Right lobe of liver (tissue), 6 donors: ENCODE data around the gene NOL8. TPM values are rescaled to one million over a fixed set of nuclear protein-coding genes. Genes with fewer than 3 reads are reported as not detected.
A peak's percentile ranks its signal among the peaks of the same experiment; 100 is the strongest.

ENCODE experiments used
- ATAC-seq, 4 donors: fragments of 200-7000 bp; cut with Tn5 transposase; one replicate each; pipeline ENCODE4 v1.9.1; 2020; ENCODE audit warnings: mild to moderate bottlenecking in 4 of 4, moderate library complexity in 4 of 4
- DNase-seq, 3 donors: peaks; one replicate each; pipeline ENCODE4 v3.0.0-alpha.2; 2020
- H3K27ac ChIP-seq, 3 donors: fragments of 200-600 bp; one replicate each; pipeline ENCODE4 v1.8.0; 2022
- H3K27me3 ChIP-seq, 2 donors: fragments of 200-600 bp; one replicate each; pipeline ENCODE4 v1.8.0; 2022
- H3K36me3 ChIP-seq, 4 donors: fragments of 200-600 bp; sonication (generic) in 1 of 4; one replicate each; pipeline versions ENCODE4 v1.5.1 to v1.8.0; 2017 to 2022; ENCODE audit warnings: control low read depth in 1 of 4
- H3K4me1 ChIP-seq, 4 donors: fragments of 200-600 bp; sonication (generic) in 1 of 4; one replicate each; pipeline versions ENCODE4 v1.5.1 to v1.8.0; 2017 to 2022; ENCODE audit warnings: control low read depth in 1 of 4
- H3K4me3 ChIP-seq, 3 donors: fragments of 200-600 bp; one replicate each; pipeline ENCODE4 v1.8.0; 2022
- H3K9me3 ChIP-seq, 4 donors: fragments of 200-600 bp; sonication (generic) in 1 of 4; one replicate each; pipeline versions ENCODE4 v1.5.1 to v1.8.0; 2017 to 2022; ENCODE audit warnings: control low read depth in 1 of 4
- POLR2A ChIP-seq: fragments of 450-650 bp; IDR thresholded peaks from one replicate; pipeline ENCODE4 v1.6.1; 2017; ENCODE audit warnings: antibody characterized with exemption, mild to moderate bottlenecking
- WGBS: methylation state at CpG from one replicate; pipeline ENCODE4 v1.1.6; 2018; ENCODE audit warnings: low coverage, low lambda C conversion rate; ENCODE audit not compliant: insufficient coverage; ENCODE audit errors: missing lambda C conversion rate; 5-methylcytosine and 5-hydroxymethylcytosine counted together
- intact Hi-C, 2 donors: fragments of 100-400 bp; cut with DNase I; formaldehyde crosslinking; loops; one replicate each; pipeline versions ENCODE4 v1.11.2 to v1.14.1; 2022
- total RNA-seq, 6 experiments: library from RNA; depleted of rRNA in 2 of 6; stranded (reverse); fragments of >200 nt in 2 of 6; fragmentation: NEBNext Ultra II Directional in 3 of 6; extraction: Animal tissue kit (Norgen Biotek cat#: 25700) in 3 of 6; gene quantifications; one replicate each; pipeline versions ENCODE4 v1.1.0 to v1.2.4, GENCODE V29; 2016 to 2023
- TF ChIP-seq, protein P1 (sequence below), 4 donors: fragments of 200-600 bp in 3 of 4; fragments of 450-650 bp in 1 of 4; IDR thresholded peaks; one replicate each; pipeline versions ENCODE4 v1.5.1 to v1.8.0; 2016 to 2022; ENCODE audit warnings: antibody characterized with exemption in 4 of 4, mild to moderate bottlenecking in 2 of 4
- donor health status: DM: no; HTN: yes; CAD: no.
- donor health status: DM: no; HTN: no; CAD: no.
- donor health status: DM: no; HTN: no; CAD: no.
- donor health status: DM: no; HTN: yes; CAD: no.
- donor health status: DM: no; HTN: yes; CAD: no.

The NOL8 gene
- total RNA-seq, 6 experiments from 2014 or later: 8.9 to 25.9 (median 15.9) TPM

DNA sequence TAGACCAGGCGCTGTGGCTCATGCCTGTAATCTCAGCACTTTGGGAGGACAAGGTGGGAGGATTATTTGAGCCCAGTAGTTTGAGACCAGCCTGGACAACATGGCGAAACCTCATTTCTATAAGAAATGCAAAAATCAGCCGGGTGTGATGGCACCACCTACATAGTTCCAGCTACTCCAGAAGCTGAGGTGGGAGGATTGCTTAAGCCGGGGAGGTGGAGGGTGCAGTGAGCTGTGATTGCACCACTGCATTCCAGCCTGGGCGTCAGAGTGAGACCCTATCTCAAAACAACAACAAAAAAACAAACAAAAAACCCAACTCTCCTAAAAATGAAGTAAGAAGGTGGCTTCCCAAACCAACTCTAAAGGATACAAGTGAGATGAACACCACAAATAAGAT, 54.6 kb downstream of the NOL8 start:
- no peak overlapping the region for H3K27ac ChIP-seq
- no peaks in the 10 kb centered on the region for H3K27me3 ChIP-seq
- H3K9me3 ChIP-seq: no peaks in the 10 kb centered on the region
- intact Hi-C loops: no loop called here
- H3K36me3 ChIP-seq: peaks cover 21 to 90% (median 60%) of the 10 kb centered on the region in 4 donors
- TF ChIP-seq, protein P1, sequence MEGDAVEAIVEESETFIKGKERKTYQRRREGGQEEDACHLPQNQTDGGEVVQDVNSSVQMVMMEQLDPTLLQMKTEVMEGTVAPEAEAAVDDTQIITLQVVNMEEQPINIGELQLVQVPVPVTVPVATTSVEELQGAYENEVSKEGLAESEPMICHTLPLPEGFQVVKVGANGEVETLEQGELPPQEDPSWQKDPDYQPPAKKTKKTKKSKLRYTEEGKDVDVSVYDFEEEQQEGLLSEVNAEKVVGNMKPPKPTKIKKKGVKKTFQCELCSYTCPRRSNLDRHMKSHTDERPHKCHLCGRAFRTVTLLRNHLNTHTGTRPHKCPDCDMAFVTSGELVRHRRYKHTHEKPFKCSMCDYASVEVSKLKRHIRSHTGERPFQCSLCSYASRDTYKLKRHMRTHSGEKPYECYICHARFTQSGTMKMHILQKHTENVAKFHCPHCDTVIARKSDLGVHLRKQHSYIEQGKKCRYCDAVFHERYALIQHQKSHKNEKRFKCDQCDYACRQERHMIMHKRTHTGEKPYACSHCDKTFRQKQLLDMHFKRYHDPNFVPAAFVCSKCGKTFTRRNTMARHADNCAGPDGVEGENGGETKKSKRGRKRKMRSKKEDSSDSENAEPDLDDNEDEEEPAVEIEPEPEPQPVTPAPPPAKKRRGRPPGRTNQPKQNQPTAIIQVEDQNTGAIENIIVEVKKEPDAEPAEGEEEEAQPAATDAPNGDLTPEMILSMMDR (IDR thresholded peaks at IDR 0.05): no peak
- TF ChIP-seq POLR2A: no peak
- H3K4me3 ChIP-seq: no peak overlapping the region
- ATAC-seq (no peak), DNase-seq (no peak)
- whole genome bisulfite sequencing: 93% methylated on average over 5 of the region's 5 CpGs
- H3K4me1 ChIP-seq: no peaks in the 10 kb centered on the region

DNA sequence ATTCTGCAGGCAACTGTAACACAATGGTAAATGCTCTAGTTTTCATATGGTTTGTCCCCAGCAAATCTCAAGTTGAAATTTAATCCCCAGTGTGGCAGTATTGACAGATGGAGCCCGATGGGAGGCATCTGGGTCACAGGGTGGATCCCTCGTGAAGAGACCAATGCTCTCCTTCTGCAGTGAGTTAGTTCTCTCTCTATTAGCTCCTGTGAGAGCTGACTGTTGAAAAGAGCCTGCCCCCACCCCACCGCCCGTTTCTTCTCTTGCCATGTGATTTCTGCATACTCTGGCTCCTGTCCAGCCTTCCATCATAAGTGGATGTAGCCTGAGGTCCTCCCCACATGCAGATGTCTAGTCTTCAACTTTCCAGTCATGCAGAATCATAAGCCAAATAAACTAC, 58.7 kb downstream of the NOL8 start:
- Histone ChIP-seq H3K4me1 (no peaks in the 10 kb centered on the region), H3K4me3 (no peak overlapping the region), H3K27me3 (no peaks in the 10 kb centered on the region), H3K36me3 (peaks cover 16 to 98% (median 64%) of the 10 kb centered on the region in 4 donors), H3K27ac (no peak overlapping the region), H3K9me3 (no peaks in the 10 kb centered on the region)
- intact Hi-C loops: no loop called here
- TF ChIP-seq, protein P1 (IDR thresholded peaks at IDR 0.05): no peak
- no peak for ATAC-seq
- DNase-seq: no peak
- WGBS: 33% methylated on average over 1 of the region's 4 CpGs

GRCh38 chr9:92265154-92265553, 60.0 kb downstream of the NOL8 start:
- intact Hi-C loops: no loop called here
- WGBS: 86% methylated on average over 3 of the region's 3 CpGs
- H3K27ac ChIP-seq: no peak overlapping the region
- no peaks in the 10 kb centered on the region for H3K4me1 ChIP-seq
- ATAC-seq (peak in 1 of 4 donors; percentile 56), DNase-seq (no peak)
- no peaks in the 10 kb centered on the region for H3K9me3 ChIP-seq
- no peak overlapping the region for H3K4me3 ChIP-seq
- no peaks in the 10 kb centered on the region for H3K27me3 ChIP-seq
- TF ChIP-seq, protein P1 (IDR thresholded peaks at IDR 0.05): no peak
- no peak for TF ChIP-seq POLR2A
- H3K36me3 ChIP-seq: peaks cover 9 to 98% (median 57%) of the 10 kb centered on the region in 4 donors

GRCh38 chr9:92263131-92263530, 62.0 kb downstream of the NOL8 start:
- TF ChIP-seq, protein P1 (IDR thresholded peaks at IDR 0.05): no peak
- no peak for TF ChIP-seq POLR2A
- no peak overlapping the region for H3K4me3 ChIP-seq
- intact Hi-C loops: no loop called here

DNA sequence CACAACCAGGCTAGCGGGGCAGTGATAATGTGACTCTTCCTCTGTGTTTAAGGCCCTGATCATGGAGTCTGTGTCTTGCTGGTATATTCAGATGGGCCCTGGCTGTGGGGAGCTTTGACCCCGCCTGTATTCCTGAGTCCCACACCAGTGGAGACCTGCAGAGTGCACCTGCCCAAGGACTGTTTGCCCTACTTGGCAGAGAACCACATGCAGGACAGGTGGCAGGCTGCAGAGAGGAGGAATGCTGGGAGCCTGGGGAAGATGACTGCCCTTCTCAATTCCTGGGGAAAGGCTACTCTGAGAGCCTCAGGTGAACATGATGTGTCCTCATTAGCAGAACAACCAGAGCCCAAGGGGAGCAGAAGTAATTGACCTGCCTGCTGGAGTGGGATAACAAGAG, 67.8 kb downstream of the NOL8 start:
- intact Hi-C loops: no loop called here
- Histone ChIP-seq H3K4me1 (no peaks in the 10 kb centered on the region), H3K27me3 (no peaks in the 10 kb centered on the region), H3K27ac (no peak overlapping the region), H3K9me3 (no peaks in the 10 kb centered on the region), H3K36me3 (peaks cover 5 to 93% (median 45%) of the 10 kb centered on the region in 4 donors), H3K4me3 (no peak overlapping the region)
- peak in 1 of 4 donors; percentile 46 for ATAC-seq
- TF ChIP-seq POLR2A: no peak
- TF ChIP-seq, protein P1 (IDR thresholded peaks at IDR 0.05): no peak
- no peak for DNase-seq
- 100% methylated on average over 1 of the region's 2 CpGs for WGBS

More at GRCh38 chr9:92263131-92263530, 62.0 kb downstream of the NOL8 start:
- no peak for DNase-seq
- no peak for ATAC-seq
- H3K27me3 ChIP-seq: no peaks in the 10 kb centered on the region
- WGBS: 36% methylated on average over 1 of the region's 1 CpG
- H3K36me3 ChIP-seq: peaks cover 7 to 98% (median 54%) of the 10 kb centered on the region in 4 donors
- H3K9me3 ChIP-seq: no peaks in the 10 kb centered on the region
- H3K4me1 ChIP-seq: no peaks in the 10 kb centered on the region
- no peak overlapping the region for H3K27ac ChIP-seq
